GM12878 (cell line): ENCODE data around the gene GAR1. TPM values are rescaled to one million over a fixed set of nuclear protein-coding genes. Genes with fewer than 3 reads are reported as not detected.

ENCODE experiments used
- ATAC-seq: fragments of 200-7000 bp; cut with Tn5 transposase; 3 replicates; pipeline ENCODE4 v1.9.1; 2020; ENCODE audit warnings: mild to moderate bottlenecking, moderate library complexity
- BruUV-seq: library from RNA; stranded (reverse); fragments of 400-500 nt; replicated peaks from 2 replicates; lab custom pipeline; 2021; lab: Mats Ljungman, UMichigan
- CTCF ChIA-PET: fragments of 300-600 bp; sonication (Branson Sonifier 250); formaldehyde crosslinking; extraction: SDS; loops from one replicate; lab custom pipeline; 2021; ENCODE audit warnings: inconsistent platforms; lab: Yijun Ruan, JAX
- POLR2A ChIA-PET: fragments of 350-600 bp; formaldehyde crosslinking; extraction: SDS; loops from one replicate; lab custom pipeline; 2021; ENCODE audit warnings: inconsistent platforms; lab: Charles Lee
- RAD21 ChIA-PET: fragments of 300-600 bp; sonication (Branson Sonifier 250); formaldehyde crosslinking; loops from one replicate; lab custom pipeline; 2023; ENCODE audit warnings: antibody characterized with exemption; ENCODE audit not compliant: unreplicated experiment; lab: Charles Lee
- SMC1A ChIA-PET: fragments of 300-600 bp; sonication (Branson Sonifier 250); formaldehyde crosslinking; loops from one replicate; lab custom pipeline; 2023; ENCODE audit not compliant: unreplicated experiment, uncharacterized antibody; lab: Charles Lee
- DNase-seq: peaks from one replicate; pipeline ENCODE4 v3.0.0-alpha.2; 2011; ENCODE audit warnings: low read depth, low spot score
- FAIRE-seq: peaks from 3 replicates; lab custom pipeline; 2011; peaks lifted over from hg19 to GRCh38; lab: Jason Lieb, UNC
- H2AFZ ChIP-seq: 2 replicates; pipeline ENCODE4 v1.6.0; 2011; ENCODE audit warnings: low read depth, low read length, control low read depth; ENCODE audit not compliant: control insufficient read depth
- H3K27ac ChIP-seq: 2 replicates; pipeline ENCODE4 v1.5.1; 2011; ENCODE audit warnings: control low read depth; ENCODE audit not compliant: control insufficient read depth, insufficient read depth
- H3K27me3 ChIP-seq, 2 experiments: replicated peaks in 1 of 2; 2 replicates each; pipeline versions ENCODE4 v1.6.0 to v1.6.1; 2011; ENCODE audit warnings: low read length in 1 of 2; ENCODE audit not compliant: control insufficient read depth in 2 of 2, insufficient read depth in 2 of 2
- H3K36me3 ChIP-seq, 2 experiments: 2 replicates each; pipeline ENCODE4 v1.5.1; 2011; ENCODE audit warnings: low read length in 1 of 2; ENCODE audit not compliant: control insufficient read depth in 2 of 2, insufficient read depth in 2 of 2
- H3K4me1 ChIP-seq: 2 replicates; pipeline ENCODE4 v1.6.1; 2011; ENCODE audit warnings: mild to moderate bottlenecking, low read length, moderate library complexity, mixed read lengths; ENCODE audit not compliant: control insufficient read depth, insufficient read depth
- H3K4me2 ChIP-seq: 2 replicates; pipeline ENCODE4 v1.6.0; 2011; ENCODE audit warnings: control low read depth; ENCODE audit not compliant: control insufficient read depth, insufficient read depth
- H3K4me3 ChIP-seq: fragments of 200-600 bp; sonication (generic); 2 replicates; pipeline ENCODE4 v1.5.1; 2016
- H3K79me2 ChIP-seq: 2 replicates; pipeline ENCODE4 v1.6.0; 2011; ENCODE audit warnings: low read length; ENCODE audit not compliant: control insufficient read depth, insufficient read depth
- H3K9ac ChIP-seq: 2 replicates; pipeline ENCODE4 v1.8.0; 2011; ENCODE audit warnings: low read length, control low read depth, mixed read lengths; ENCODE audit not compliant: control insufficient read depth, insufficient read depth
- H3K9me3 ChIP-seq: replicated peaks from 3 replicates; pipeline ENCODE4 v1.5.1; 2011; ENCODE audit warnings: mild to moderate bottlenecking, low read length; ENCODE audit not compliant: control insufficient read depth, insufficient read depth
- H4K20me1 ChIP-seq: 2 replicates; pipeline ENCODE4 v1.6.0; 2011; ENCODE audit not compliant: control insufficient read depth, insufficient read depth
- EED ChIP-seq: sonication (generic); IDR thresholded peaks from 2 replicates; pipeline ENCODE4 v1.6.1; 2016; ENCODE audit warnings: antibody characterized with exemption, low read depth
- FOXK2 ChIP-seq: fragments of 450-650 bp; IDR thresholded peaks from 2 replicates; pipeline ENCODE4 v1.6.1; 2017; ENCODE audit warnings: mild to moderate bottlenecking, moderate library complexity
- JUND ChIP-seq: IDR thresholded peaks from 2 replicates; pipeline ENCODE4 v1.6.1; 2012; ENCODE audit warnings: low read depth, mild to moderate bottlenecking, low read length, improper control_type of control experiment, moderate library complexity
- NFYB ChIP-seq: IDR thresholded peaks from 2 replicates; pipeline ENCODE4 v1.6.1; 2011; ENCODE audit warnings: low read depth, mild to moderate bottlenecking, low read length, improper control_type of control experiment, moderate library complexity; ENCODE audit not compliant: insufficient read depth
- NR2C2 ChIP-seq: IDR thresholded peaks from 2 replicates; pipeline ENCODE4 v1.6.1; 2011; ENCODE audit warnings: borderline replicate concordance, low read depth; ENCODE audit not compliant: control insufficient read depth, insufficient read length
- PAX5 ChIP-seq: IDR thresholded peaks from 2 replicates; pipeline ENCODE4 v1.6.1; 2011; ENCODE audit warnings: low read depth, low read length, borderline replicate concordance
- SIN3A ChIP-seq: IDR thresholded peaks from 2 replicates; pipeline ENCODE4 v1.6.1; 2012; ENCODE audit warnings: low read depth, low read length, improper control_type of control experiment
- YY1 ChIP-seq: IDR thresholded peaks from 2 replicates; pipeline ENCODE4 v1.6.1; 2011; ENCODE audit warnings: low read depth, mild to moderate bottlenecking, low read length
- ZBED1 ChIP-seq: IDR thresholded peaks from 2 replicates; pipeline ENCODE4 v1.6.1; 2016; ENCODE audit warnings: borderline replicate concordance
- ZNF217 ChIP-seq: fragments of 450-650 bp; IDR thresholded peaks from 2 replicates; pipeline ENCODE4 v1.6.1; 2017; ENCODE audit warnings: antibody characterized with exemption, mild to moderate bottlenecking
- WGBS: methylation state at CpG from one replicate; pipeline ENCODE4 v1.1.6; 2016; ENCODE audit warnings: low lambda C conversion rate; ENCODE audit not compliant: insufficient replicate concordance, insufficient coverage; ENCODE audit errors: missing lambda C conversion rate; 5-methylcytosine and 5-hydroxymethylcytosine counted together
- in situ Hi-C: fragments of 300-500 bp; cut with MboI; formaldehyde crosslinking; loops from 9 replicates; pipeline ENCODE4 v1.14.3; 2018; ENCODE audit warnings: mixed read lengths
- intact Hi-C: fragments of 100-400 bp; cut with micrococcal nuclease; formaldehyde crosslinking; loops from one replicate; pipeline ENCODE4 v1.14.2; 2022; ENCODE audit not compliant: unreplicated experiment
- polyA plus RNA-seq, 11 experiments: library from polyadenylated mRNA; depleted of rRNA in 4 of 11; unstranded in 6 of 11; stranded (reverse) in 5 of 11; fragments of >200 nt; fragmentation: Nextera tagmentation in 4 of 11; fragmentation: Illumina TruSeq in 1 of 11; extraction: Ambion mirVana in 4 of 11; extraction: Trizol in 1 of 11; gene quantifications; 1 replicate in 1 of 11; 2 replicates in 10 of 11; pipeline versions ENCODE4 v1.2.1 to v1.2.3, GENCODE V29; 2011 to 2016; ENCODE audit warnings: inconsistent platforms in 2 of 11, missing spikeins in 2 of 11, low read depth in 1 of 11
- total RNA-seq, 4 experiments: library from RNA; depleted of rRNA in 3 of 4; stranded (reverse); fragments of >200 nt in 3 of 4; fragmentation: Illumina TruSeq in 1 of 4; extraction: Trizol in 1 of 4; gene quantifications; 2 replicates each; pipeline versions ENCODE4 v1.2.1 to v1.2.3, GENCODE V29; 2013 to 2021
- TF ChIP-seq, protein P1 (sequence below): IDR thresholded peaks from 2 replicates; pipeline ENCODE4 v1.6.1; 2012; ENCODE audit warnings: low read depth, low read length, improper control_type of control experiment
- TF ChIP-seq, protein P2 (sequence below): fragments of 450-650 bp; IDR thresholded peaks from 2 replicates; pipeline ENCODE4 v1.6.1; 2017; ENCODE audit warnings: mild to moderate bottlenecking, moderate library complexity
- TF ChIP-seq, protein P3 (sequence below): fragments of 450-650 bp; IDR thresholded peaks from 2 replicates; pipeline ENCODE4 v1.6.1; 2014; ENCODE audit warnings: mild to moderate bottlenecking

Gene GAR1
- total and polyA plus RNA-seq, 10 of the 15 experiments (the other 5 are each of a cell fraction or from before 2014, with no cell fraction given), result 11.7 to 76.3 (median 29.8) TPM

DNA sequence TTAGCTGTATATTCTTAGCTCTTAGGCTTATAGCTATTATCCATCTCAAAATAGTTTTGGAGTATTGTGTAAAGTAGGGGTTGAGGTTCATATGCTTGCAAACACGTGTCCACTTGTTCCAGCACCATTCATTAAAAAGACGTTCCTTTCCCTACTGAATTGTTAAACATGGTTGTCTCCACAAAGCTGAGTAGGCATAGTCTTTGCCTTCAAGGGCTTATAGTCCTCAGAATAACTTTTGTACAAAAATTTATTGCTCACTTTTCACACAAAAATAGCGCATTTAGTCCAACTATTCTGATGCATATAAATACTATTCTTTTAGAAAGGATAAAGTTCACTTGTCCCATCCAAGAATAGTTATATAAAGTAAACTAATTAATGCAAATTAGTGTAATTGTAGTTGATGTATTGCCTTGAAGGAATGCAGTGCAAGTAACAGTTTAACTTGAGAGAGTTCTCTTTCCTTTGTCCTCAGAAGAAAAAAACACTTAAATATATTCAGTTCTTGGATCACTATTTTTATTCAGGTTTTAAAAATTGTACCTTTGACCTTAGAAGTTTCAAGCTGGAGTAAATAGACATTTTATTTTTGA is 46.5 kb downstream of the GAR1 start:
- WGBS, result 17% methylated on average over 3 of the region's 3 CpGs
- RAD21 ChIA-PET, result no interaction called here
- TF ChIP-seq EED (no peak), PAX5 (no peak), FOXK2 (no peak), NFYB (no peak), JUND (no peak), ZBED1 (no peak)
- TF ChIP-seq, all 136 proteins: peak for 0
- Histone ChIP-seq H2AFZ (no peak overlapping the region), H3K27me3 (no peaks in the 10 kb centered on the region), H4K20me1 (no peaks in the 10 kb centered on the region), H3K9me3 (no peaks in the 10 kb centered on the region; the same call in 2 of the 3 replicates), H3K4me1 (no peaks in the 10 kb centered on the region), H3K27ac (no peak overlapping the region), H3K79me2 (no peaks in the 10 kb centered on the region), H3K9ac (no peak overlapping the region), H3K36me3 (no peaks in the 10 kb centered on the region), H3K4me2 (no peak overlapping the region), H3K4me3 (no peak overlapping the region)
- no TSS peak for BruUV-seq
- no peak for DNase-seq
- SMC1A ChIA-PET, result no interaction called here
- POLR2A ChIA-PET, result no interaction called here
- in situ Hi-C loops, result no loop called here
- no peak for FAIRE-seq
- ATAC-seq, result no peak
- intact Hi-C loops, result no loop called here
- CTCF ChIA-PET, result interaction anchor here (1.5 kb wide), 1 partner anchor 453 kb away, joined by 3 read pairs; no protein-coding TSS in a partner anchor

GRCh38 chr4:109864134-109864533 is 48.6 kb downstream of the GAR1 start:
- ChIA-PET SMC1A (no interaction called here), POLR2A (no interaction called here)
- intact Hi-C loops, result no loop called here
- TF ChIP-seq ZNF217 (no peak), NR2C2 (no peak), SIN3A (no peak), YY1 (no peak)
- TF ChIP-seq, protein P1, sequence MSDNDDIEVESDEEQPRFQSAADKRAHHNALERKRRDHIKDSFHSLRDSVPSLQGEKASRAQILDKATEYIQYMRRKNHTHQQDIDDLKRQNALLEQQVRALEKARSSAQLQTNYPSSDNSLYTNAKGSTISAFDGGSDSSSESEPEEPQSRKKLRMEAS, result no peak
- TF ChIP-seq, protein P2, sequence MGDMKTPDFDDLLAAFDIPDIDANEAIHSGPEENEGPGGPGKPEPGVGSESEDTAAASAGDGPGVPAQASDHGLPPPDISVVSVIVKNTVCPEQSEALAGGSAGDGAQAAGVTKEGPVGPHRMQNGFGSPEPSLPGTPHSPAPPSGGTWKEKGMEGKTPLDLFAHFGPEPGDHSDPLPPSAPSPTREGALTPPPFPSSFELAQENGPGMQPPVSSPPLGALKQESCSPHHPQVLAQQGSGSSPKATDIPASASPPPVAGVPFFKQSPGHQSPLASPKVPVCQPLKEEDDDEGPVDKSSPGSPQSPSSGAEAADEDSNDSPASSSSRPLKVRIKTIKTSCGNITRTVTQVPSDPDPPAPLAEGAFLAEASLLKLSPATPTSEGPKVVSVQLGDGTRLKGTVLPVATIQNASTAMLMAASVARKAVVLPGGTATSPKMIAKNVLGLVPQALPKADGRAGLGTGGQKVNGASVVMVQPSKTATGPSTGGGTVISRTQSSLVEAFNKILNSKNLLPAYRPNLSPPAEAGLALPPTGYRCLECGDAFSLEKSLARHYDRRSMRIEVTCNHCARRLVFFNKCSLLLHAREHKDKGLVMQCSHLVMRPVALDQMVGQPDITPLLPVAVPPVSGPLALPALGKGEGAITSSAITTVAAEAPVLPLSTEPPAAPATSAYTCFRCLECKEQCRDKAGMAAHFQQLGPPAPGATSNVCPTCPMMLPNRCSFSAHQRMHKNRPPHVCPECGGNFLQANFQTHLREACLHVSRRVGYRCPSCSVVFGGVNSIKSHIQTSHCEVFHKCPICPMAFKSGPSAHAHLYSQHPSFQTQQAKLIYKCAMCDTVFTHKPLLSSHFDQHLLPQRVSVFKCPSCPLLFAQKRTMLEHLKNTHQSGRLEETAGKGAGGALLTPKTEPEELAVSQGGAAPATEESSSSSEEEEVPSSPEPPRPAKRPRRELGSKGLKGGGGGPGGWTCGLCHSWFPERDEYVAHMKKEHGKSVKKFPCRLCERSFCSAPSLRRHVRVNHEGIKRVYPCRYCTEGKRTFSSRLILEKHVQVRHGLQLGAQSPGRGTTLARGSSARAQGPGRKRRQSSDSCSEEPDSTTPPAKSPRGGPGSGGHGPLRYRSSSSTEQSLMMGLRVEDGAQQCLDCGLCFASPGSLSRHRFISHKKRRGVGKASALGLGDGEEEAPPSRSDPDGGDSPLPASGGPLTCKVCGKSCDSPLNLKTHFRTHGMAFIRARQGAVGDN, result no peak
- TF ChIP-seq, protein P3, sequence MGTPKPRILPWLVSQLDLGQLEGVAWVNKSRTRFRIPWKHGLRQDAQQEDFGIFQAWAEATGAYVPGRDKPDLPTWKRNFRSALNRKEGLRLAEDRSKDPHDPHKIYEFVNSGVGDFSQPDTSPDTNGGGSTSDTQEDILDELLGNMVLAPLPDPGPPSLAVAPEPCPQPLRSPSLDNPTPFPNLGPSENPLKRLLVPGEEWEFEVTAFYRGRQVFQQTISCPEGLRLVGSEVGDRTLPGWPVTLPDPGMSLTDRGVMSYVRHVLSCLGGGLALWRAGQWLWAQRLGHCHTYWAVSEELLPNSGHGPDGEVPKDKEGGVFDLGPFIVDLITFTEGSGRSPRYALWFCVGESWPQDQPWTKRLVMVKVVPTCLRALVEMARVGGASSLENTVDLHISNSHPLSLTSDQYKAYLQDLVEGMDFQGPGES, result no peak

More at GRCh38 chr4:109864134-109864533, 48.6 kb downstream of the GAR1 start:
- in situ Hi-C loops, result no loop called here
- no peak for DNase-seq
- Histone ChIP-seq H3K27ac (no peak overlapping the region), H3K4me3 (no peak overlapping the region), H3K36me3 (no peaks in the 10 kb centered on the region), H4K20me1 (no peaks in the 10 kb centered on the region), H3K4me2 (no peak overlapping the region), H3K9ac (no peak overlapping the region), H3K9me3 (no peaks in the 10 kb centered on the region), H3K4me1 (no peaks in the 10 kb centered on the region), H2AFZ (no peak overlapping the region), H3K27me3 (no peaks in the 10 kb centered on the region), H3K79me2 (no peaks in the 10 kb centered on the region)
- ChIA-PET RAD21 (no interaction called here), CTCF (no interaction called here)
- ATAC-seq, result no peak
- BruUV-seq, result no TSS peak
- no peak for FAIRE-seq
